Thyroid gland (tissue), 4 donors: ENCODE data around the gene ABHD2.

Experiments used
- POLR2A ChIP-seq, 2 donors: fragments of 450-650 bp; IDR thresholded peaks; one replicate each; pipeline ENCODE4 v1.6.1; 2017; ENCODE audit warnings: antibody characterized with exemption in 2 of 2, mild to moderate bottlenecking in 2 of 2, moderate library complexity in 1 of 2
- TF ChIP-seq, protein P1 (sequence below), 6 experiments: fragments of 200-600 bp in 3 of 6; fragments of 450-650 bp in 3 of 6; sonication (generic) in 3 of 6; IDR thresholded peaks; one replicate each; pipeline ENCODE4 v1.5.1; 2016 to 2019; ENCODE audit warnings: antibody characterized with exemption in 6 of 6, mild to moderate bottlenecking in 2 of 6, inconsistent platforms in 1 of 6, moderate library complexity in 1 of 6

DNA sequence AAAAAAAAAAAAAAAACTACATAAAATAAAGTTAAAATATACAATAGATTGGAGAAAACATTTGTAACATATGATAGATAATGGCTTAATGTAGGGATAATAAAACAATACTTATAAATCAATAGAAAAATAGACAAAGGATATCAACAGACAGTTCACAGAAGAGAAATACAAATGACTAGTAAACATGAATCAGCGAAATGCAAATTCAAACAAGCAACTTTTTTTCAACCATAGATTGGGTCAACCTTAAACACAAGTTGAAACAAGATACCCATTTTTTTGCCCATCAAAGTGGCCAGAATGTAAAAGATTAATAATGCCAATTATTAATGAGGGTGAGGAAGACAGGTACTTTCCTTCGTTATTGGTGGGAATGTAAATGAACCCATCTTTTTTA lies 59.9 kb downstream of the ABHD2 start:
- TF ChIP-seq, protein P1, sequence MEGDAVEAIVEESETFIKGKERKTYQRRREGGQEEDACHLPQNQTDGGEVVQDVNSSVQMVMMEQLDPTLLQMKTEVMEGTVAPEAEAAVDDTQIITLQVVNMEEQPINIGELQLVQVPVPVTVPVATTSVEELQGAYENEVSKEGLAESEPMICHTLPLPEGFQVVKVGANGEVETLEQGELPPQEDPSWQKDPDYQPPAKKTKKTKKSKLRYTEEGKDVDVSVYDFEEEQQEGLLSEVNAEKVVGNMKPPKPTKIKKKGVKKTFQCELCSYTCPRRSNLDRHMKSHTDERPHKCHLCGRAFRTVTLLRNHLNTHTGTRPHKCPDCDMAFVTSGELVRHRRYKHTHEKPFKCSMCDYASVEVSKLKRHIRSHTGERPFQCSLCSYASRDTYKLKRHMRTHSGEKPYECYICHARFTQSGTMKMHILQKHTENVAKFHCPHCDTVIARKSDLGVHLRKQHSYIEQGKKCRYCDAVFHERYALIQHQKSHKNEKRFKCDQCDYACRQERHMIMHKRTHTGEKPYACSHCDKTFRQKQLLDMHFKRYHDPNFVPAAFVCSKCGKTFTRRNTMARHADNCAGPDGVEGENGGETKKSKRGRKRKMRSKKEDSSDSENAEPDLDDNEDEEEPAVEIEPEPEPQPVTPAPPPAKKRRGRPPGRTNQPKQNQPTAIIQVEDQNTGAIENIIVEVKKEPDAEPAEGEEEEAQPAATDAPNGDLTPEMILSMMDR (IDR thresholded peaks at IDR 0.05): no peak
- TF ChIP-seq POLR2A (IDR thresholded peaks at IDR 0.05): no peak
